Ureter (tissue), 1 donor: Measurements from ENCODE around the gene ARMC9. TPM values are rescaled to one million over a fixed set of nuclear protein-coding genes. Genes with fewer than 3 reads are reported as not detected.
"Not testable (repeated sequence)": the region's sequence is repeated elsewhere in the genome, so short reads cannot be mapped to it uniquely, and the experiment has no call there.

Experiments used
- DNase-seq: peaks from one replicate; pipeline ENCODE4 v3.0.0-alpha.2; 2020; ENCODE audit warnings: low spot score
- total RNA-seq: library from RNA; stranded (reverse); gene quantifications from one replicate; pipeline ENCODE4 v1.2.4, GENCODE V29; 2023
- donor health status: DM: yes; HTN: yes; CAD: no.

The ARMC9 gene
- total RNA-seq, 1 donor from 2014 or later = 16.0 TPM

GRCh38 chr2:231181860-231182512 is 16.4 kb upstream of the ARMC9 start:
- peak; percentile 62 for DNase-seq

- peak; percentile 33 for DNase-seq
Measured at GRCh38 chr2:231182513-231182899, 15.9 kb upstream of the ARMC9 start.

- DNase-seq = peak; percentile 26
Measured at GRCh38 chr2:231183851-231184250, 14.6 kb upstream of the ARMC9 start.

GRCh38 chr2:231184319-231184718 is 14.1 kb upstream of the ARMC9 start:
- DNase-seq = peak; percentile 26

- DNase-seq = peak; percentile 41
Measured at GRCh38 chr2:231185050-231185725, 13.2 kb upstream of the ARMC9 start.

GRCh38 chr2:231185886-231186285 is 12.5 kb upstream of the ARMC9 start:
- DNase-seq = no peak

GRCh38 chr2:231186325-231186724 is 12.1 kb upstream of the ARMC9 start:
- DNase-seq = peak; percentile 33

GRCh38 chr2:231187736-231188505 is 10.5 kb upstream of the ARMC9 start:
- peak; percentile 42 for DNase-seq

GRCh38 chr2:231188506-231189170 is 9.8 kb upstream of the ARMC9 start:
- peak; percentile 37 for DNase-seq

GRCh38 chr2:231189171-231189530 is 9.3 kb upstream of the ARMC9 start:
- no peak for DNase-seq

- DNase-seq = peak; percentile 72
Measured at GRCh38 chr2:231189571-231190495, 8.6 kb upstream of the ARMC9 start.

GRCh38 chr2:231190531-231191197 is 7.8 kb upstream of the ARMC9 start:
- DNase-seq = peak; percentile 58

- peak; percentile 83 for DNase-seq
Measured at GRCh38 chr2:231191896-231192872, 6.2 kb upstream of the ARMC9 start.

GRCh38 chr2:231193216-231193615 is 5.2 kb upstream of the ARMC9 start:
- no peak for DNase-seq

GRCh38 chr2:231196592-231196991 is 1.8 kb upstream of the ARMC9 start:
- DNase-seq = no peak

- DNase-seq = not testable (repeated sequence)
Measured at GRCh38 chr2:231197196-231197595, 1.2 kb upstream of the ARMC9 start.

GRCh38 chr2:231197706-231198290 is 633 bp upstream of the ARMC9 start:
- DNase-seq = no peak

- no peak for DNase-seq
Measured at GRCh38 chr2:231199219-231199618, 788 bp downstream of the ARMC9 start.
